ENCODE data around the gene PQBP1.

PQBP1 gene

DNA sequence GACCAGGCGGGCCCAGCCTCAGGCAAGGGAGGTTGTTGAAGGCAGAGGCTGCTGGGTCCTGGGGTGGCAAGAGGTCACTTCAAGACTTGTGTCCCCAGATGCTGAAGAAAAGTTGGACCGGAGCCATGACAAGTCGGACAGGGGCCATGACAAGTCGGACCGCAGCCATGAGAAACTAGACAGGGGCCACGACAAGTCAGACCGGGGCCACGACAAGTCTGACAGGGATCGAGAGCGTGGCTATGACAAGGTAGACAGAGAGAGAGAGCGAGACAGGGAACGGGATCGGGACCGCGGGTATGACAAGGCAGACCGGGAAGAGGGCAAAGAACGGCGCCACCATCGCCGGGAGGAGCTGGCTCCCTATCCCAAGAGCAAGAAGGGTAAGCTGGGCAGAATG, 4.4 kb downstream of the PQBP1 start:
- H3K4me3 ChIP-seq (ENCODE audit: low read depth, low read length), result no peak overlapping the region
- ChIA-PET POLR2A (no interaction called here), CTCF (interaction anchor here (0.6 kb wide), 1 partner anchor 24 kb away, joined by 3 read pairs; no protein-coding TSS in a partner anchor)
- no peak for DNase-seq (ENCODE audit: low read depth, low spot score)
- TF ChIP-seq, protein P1, sequence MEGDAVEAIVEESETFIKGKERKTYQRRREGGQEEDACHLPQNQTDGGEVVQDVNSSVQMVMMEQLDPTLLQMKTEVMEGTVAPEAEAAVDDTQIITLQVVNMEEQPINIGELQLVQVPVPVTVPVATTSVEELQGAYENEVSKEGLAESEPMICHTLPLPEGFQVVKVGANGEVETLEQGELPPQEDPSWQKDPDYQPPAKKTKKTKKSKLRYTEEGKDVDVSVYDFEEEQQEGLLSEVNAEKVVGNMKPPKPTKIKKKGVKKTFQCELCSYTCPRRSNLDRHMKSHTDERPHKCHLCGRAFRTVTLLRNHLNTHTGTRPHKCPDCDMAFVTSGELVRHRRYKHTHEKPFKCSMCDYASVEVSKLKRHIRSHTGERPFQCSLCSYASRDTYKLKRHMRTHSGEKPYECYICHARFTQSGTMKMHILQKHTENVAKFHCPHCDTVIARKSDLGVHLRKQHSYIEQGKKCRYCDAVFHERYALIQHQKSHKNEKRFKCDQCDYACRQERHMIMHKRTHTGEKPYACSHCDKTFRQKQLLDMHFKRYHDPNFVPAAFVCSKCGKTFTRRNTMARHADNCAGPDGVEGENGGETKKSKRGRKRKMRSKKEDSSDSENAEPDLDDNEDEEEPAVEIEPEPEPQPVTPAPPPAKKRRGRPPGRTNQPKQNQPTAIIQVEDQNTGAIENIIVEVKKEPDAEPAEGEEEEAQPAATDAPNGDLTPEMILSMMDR (IDR thresholded peaks at IDR 0.05; ENCODE audit: insufficient read depth, low read length, missing control alignments), result no peak

DNA sequence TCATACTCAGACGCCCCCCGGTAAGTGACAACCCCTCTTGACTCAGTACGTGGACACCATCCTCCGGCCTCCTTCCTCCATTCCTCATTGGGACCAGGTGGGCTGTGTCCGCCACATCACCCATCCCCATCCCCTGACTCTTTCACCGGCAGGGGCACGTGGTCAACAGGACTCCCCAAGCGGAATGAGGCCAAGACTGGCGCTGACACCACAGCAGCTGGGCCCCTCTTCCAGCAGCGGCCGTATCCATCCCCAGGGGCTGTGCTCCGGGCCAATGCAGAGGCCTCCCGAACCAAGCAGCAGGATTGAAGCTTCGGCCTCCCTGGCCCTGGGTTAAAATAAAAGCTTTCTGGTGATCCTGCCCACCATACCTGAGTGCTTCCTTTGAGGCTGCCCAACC, 5.0 kb downstream of the PQBP1 start:
- no peak overlapping the region for H3K4me3 ChIP-seq (ENCODE audit: low read depth, low read length)
- TF ChIP-seq, protein P1 (IDR thresholded peaks at IDR 0.05; ENCODE audit: insufficient read depth, low read length, missing control alignments), result no peak
- no peak for DNase-seq (ENCODE audit: low read depth, low spot score)
- CTCF ChIA-PET, result interaction anchor here (0.6 to 1.1 kb wide), 2 partner anchors 11 to 24 kb away, joined by 3 to 4 read pairs; no protein-coding TSS in a partner anchor
- POLR2A ChIA-PET, result no interaction called here

DNA sequence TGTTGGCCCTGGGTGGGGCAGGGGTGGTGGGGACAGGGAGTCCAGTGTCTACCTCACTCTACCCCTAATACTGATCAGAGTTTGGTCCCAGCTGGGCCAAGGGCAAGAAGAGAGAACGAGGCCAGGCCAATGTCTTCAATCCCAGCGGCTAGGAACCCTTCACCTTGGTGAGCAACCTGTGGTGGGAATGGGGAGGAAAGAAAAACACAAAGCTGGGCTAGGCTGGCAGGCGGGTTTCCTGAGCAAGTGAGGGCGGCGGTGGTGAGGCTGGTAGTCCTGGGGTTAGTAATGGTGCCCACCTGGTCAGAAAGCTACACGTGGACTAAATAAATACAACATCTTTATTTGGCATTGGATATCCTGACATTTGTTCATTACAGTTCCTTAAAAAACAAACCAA, 5.6 kb downstream of the PQBP1 start:
- DNase-seq (ENCODE audit: low read depth, low spot score), result no peak
- ChIA-PET CTCF (interaction anchor here (1.1 to 1.3 kb wide), 2 partner anchors 11 to 69 kb away, joined by 4 read pairs; no protein-coding TSS in a partner anchor), POLR2A (interaction anchor here (0.5 kb wide), 1 partner anchor 191 kb away, joined by 4 read pairs; no protein-coding TSS in a partner anchor)
- no peak overlapping the region for H3K4me3 ChIP-seq (ENCODE audit: low read depth, low read length)
- TF ChIP-seq, protein P1 (IDR thresholded peaks at IDR 0.05; ENCODE audit: insufficient read depth, low read length, missing control alignments), result no peak

DNA sequence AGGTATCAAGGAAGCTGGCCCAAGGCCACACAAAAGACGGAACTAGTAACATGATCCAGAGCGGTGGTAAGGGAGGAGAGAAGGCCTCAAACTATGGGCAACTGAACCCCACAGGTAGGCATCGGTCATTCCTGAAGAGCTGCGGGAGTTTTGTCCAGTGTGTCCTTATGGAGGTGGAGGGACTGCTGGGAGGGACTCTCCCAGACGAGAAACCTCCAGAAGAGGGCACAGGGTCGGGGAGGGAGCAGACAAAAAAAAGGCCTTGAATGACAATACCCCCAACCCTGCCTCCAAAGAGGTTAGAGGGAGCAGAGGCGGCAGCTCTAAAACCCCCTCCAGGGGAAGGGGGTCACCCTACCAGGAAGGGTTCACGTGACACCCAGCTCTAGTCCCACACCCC, 6.5 kb downstream of the PQBP1 start:
- TF ChIP-seq, protein P1 (IDR thresholded peaks at IDR 0.05; ENCODE audit: insufficient read depth, low read length, missing control alignments), result no peak
- POLR2A ChIA-PET, result no interaction called here
- H3K4me3 ChIP-seq (ENCODE audit: low read depth, low read length), result no peak overlapping the region
- DNase-seq (ENCODE audit: low read depth, low spot score), result no peak
- CTCF ChIA-PET, result interaction anchor here (1.3 kb wide), 1 partner anchor 68 kb away, joined by 4 read pairs; no protein-coding TSS in a partner anchor

DNA sequence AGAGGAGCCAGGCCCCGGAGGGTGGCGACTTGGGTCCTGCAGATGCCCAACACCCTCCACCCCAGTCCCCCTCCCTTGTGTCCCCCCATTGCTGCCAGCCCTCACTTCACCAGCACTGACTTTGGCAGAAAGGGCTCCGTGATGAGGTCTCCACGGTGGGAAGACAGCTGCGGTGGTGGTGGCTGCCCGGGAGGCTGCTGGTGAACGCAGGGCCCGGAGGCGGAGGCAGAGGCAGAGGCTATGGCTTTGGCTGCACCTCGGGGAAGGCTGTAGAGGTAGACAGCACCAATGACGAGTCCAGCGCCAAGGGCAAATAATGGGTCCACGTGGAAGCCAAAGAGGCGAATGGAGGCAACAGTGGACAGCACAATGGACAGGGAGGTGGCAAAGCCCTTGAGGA, 6.9 kb downstream of the PQBP1 start:
- no peak overlapping the region for H3K4me3 ChIP-seq (ENCODE audit: low read depth, low read length)
- DNase-seq (ENCODE audit: low read depth, low spot score), result no peak
- CTCF ChIA-PET, result interaction anchor here (1.3 kb wide), 1 partner anchor 68 kb away, joined by 4 read pairs; no protein-coding TSS in a partner anchor
- TF ChIP-seq, protein P1 (IDR thresholded peaks at IDR 0.05; ENCODE audit: insufficient read depth, low read length, missing control alignments), result no peak
- POLR2A ChIA-PET, result no interaction called here

DNA sequence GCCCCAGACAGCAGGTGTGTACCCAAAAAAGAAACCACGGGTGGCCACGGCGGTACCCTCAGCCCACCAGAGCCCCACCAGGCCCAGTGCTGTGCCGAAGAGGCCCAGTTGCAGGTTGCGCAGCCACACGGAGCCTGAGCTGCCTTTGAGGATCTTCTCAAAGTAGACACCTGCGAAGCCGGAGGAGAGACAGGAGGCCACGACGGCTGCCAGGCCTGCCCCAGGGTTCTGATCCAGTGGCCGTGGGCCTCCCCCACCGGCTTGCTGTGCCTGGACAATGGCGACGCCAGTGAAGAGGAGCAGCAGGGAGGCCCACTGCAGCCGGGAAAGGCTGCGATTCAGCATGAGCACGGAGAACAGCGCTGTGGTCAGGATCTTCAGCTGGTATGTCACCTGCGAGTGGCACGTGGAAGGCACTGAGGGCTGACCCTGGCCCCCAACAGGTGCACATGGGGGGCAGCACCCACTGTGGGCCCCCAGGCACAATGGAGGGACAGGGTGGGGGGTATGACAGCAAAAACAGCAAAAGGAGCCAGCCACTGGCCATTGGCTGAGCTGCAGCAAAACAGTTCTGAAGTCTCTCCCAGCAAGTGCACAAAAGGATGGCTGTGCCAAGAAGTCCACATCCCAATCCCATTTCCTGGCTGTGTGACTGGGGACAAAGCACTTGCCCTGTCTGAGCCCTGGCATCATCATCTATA, 7.5 kb downstream of the PQBP1 start:
- ChIA-PET POLR2A (no interaction called here), CTCF (no interaction called here)
- H3K4me3 ChIP-seq (ENCODE audit: low read depth, low read length), result no peak overlapping the region
- DNase-seq (ENCODE audit: low read depth, low spot score), result no peak
- TF ChIP-seq, protein P1 (IDR thresholded peaks at IDR 0.05; ENCODE audit: insufficient read depth, low read length, missing control alignments), result no peak

Measured in AG04449 (cell line).